A549 (cell line): ENCODE data around the gene GRAMD1A.
A peak's percentile ranks its signal among the peaks of the same experiment; 100 is the strongest.

Source experiments
- CHD2 ChIP-seq: fragments of 150-350 bp; IDR thresholded peaks from 2 replicates; pipeline ENCODE4 v1.6.1; 2014; ENCODE audit warnings: low read length; ENCODE audit not compliant: partially characterized antibody
- EP300 ChIP-seq, 2 experiments: fragments of >200 bp; sonication (Bioruptor Twin); formaldehyde crosslinking; IDR thresholded peaks; 2 replicates in 1 of 2; 3 replicates in 1 of 2; pipeline ENCODE4 v1.6.1; 2016 to 2017
- NPAS2 ChIP-seq: fragments of 250-450 bp; sonication (Bioruptor Pico); IDR thresholded peaks from 2 replicates; pipeline ENCODE4 v1.8.0; 2022; ENCODE audit warnings: mild to moderate bottlenecking, moderate library complexity, borderline replicate concordance
- POLR2A ChIP-seq: IDR thresholded peaks from 2 replicates; pipeline ENCODE4 v1.6.1; 2012; ENCODE audit warnings: mild to moderate bottlenecking, low read length
- RARB ChIP-seq: fragments of 250-450 bp; sonication (Bioruptor Pico); IDR thresholded peaks from 2 replicates; pipeline ENCODE4 v1.8.0; 2021; ENCODE audit warnings: mild to moderate bottlenecking, moderate library complexity
- SMC3 ChIP-seq: fragments of >200 bp; sonication (Bioruptor Twin); formaldehyde crosslinking; IDR thresholded peaks from 3 replicates; pipeline ENCODE4 v1.6.1; 2018; ENCODE audit warnings: inconsistent platforms
- TF ChIP-seq, protein P1 (sequence below): fragments of >200 bp; sonication (Bioruptor Twin); formaldehyde crosslinking; IDR thresholded peaks from 3 replicates; pipeline ENCODE4 v1.5.1; 2016
- TF ChIP-seq, protein P2 (sequence below): IDR thresholded peaks from 2 replicates; pipeline ENCODE4 v1.6.1; 2012

GRCh38 chr19:35045667-35046300, 45.7 kb downstream of the GRAMD1A start:
- TF ChIP-seq EP300 (IDR thresholded peaks at IDR 0.05) = no peak
- no peak for TF ChIP-seq CHD2
- no peak for TF ChIP-seq POLR2A
- TF ChIP-seq, protein P1, sequence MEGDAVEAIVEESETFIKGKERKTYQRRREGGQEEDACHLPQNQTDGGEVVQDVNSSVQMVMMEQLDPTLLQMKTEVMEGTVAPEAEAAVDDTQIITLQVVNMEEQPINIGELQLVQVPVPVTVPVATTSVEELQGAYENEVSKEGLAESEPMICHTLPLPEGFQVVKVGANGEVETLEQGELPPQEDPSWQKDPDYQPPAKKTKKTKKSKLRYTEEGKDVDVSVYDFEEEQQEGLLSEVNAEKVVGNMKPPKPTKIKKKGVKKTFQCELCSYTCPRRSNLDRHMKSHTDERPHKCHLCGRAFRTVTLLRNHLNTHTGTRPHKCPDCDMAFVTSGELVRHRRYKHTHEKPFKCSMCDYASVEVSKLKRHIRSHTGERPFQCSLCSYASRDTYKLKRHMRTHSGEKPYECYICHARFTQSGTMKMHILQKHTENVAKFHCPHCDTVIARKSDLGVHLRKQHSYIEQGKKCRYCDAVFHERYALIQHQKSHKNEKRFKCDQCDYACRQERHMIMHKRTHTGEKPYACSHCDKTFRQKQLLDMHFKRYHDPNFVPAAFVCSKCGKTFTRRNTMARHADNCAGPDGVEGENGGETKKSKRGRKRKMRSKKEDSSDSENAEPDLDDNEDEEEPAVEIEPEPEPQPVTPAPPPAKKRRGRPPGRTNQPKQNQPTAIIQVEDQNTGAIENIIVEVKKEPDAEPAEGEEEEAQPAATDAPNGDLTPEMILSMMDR = peak; percentile 42; the same call in 2 of the 3 replicates
- TF ChIP-seq SMC3 = no peak
- TF ChIP-seq RARB = no peak
- TF ChIP-seq NPAS2 = no peak
- TF ChIP-seq, protein P2, sequence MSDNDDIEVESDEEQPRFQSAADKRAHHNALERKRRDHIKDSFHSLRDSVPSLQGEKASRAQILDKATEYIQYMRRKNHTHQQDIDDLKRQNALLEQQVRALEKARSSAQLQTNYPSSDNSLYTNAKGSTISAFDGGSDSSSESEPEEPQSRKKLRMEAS = no peak
